Ramos (cell line): ENCODE measurements around the gene VGF.

ENCODE experiments used
- in situ Hi-C: fragments of 300-500 bp; cut with MboI; formaldehyde crosslinking; loops from one replicate; pipeline ENCODE4 v1.14.3; 2022; ENCODE audit warnings: low sequenced_read_pairs; ENCODE audit not compliant: unreplicated experiment

Gene VGF

DNA sequence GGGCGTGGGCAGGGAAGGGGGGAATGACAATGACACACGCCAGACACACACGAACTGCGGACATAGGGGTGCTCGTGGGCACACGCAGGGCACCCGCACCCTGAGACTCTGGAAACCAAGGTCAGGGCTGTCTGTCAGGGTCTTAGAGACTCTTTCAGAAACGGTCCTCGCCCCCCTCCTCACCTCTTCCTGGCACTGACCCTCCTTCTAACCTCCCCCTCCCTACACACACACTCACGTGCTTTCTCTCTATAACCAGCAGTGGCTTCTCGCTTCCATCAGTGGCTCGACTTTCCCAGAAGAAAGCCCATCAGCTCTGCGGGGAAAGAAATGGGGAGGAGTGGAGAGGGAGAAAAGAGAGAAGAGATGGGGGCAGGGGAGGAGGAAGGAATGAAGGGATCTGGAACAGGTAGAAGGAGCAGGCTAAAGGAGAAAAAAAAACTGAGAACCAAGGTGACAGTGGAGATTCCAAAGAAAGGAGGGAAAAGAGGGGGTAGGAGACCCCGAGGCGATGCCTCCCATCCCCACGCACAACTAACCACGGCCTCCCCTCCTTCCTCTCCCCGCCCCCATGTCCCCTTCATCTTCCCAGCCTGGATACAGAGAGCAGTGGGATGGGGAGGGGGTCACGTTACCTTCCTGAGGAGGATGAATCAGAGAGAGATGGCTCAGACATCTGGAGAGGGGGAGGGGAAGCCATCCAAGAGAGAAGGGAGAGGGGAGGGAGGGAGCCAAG is 1.7 kb upstream of the VGF start:
- in situ Hi-C loops = no loop called here

DNA sequence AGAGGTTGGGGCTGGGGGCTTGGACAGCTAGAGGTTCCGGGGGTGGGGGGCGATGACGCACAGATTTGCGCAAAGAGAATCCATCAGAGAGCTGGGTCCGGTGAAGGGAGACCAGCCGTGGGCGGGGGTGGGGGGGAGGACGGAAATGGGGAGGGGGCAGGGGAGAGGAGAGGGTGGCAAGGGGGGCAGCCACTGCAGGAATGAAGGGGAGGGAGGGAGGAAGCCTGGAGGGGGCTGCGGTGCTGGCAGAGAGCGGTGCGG is 1.2 kb upstream of the VGF start:
- in situ Hi-C loops = no loop called here

- in situ Hi-C loops = no loop called here
These were observed 734 bp upstream of the VGF start for GRCh38 chr7:101165958-101166647.

GRCh38 chr7:101164071-101164840 is 1.1 kb downstream of the VGF start:
- in situ Hi-C loops = no loop called here

DNA sequence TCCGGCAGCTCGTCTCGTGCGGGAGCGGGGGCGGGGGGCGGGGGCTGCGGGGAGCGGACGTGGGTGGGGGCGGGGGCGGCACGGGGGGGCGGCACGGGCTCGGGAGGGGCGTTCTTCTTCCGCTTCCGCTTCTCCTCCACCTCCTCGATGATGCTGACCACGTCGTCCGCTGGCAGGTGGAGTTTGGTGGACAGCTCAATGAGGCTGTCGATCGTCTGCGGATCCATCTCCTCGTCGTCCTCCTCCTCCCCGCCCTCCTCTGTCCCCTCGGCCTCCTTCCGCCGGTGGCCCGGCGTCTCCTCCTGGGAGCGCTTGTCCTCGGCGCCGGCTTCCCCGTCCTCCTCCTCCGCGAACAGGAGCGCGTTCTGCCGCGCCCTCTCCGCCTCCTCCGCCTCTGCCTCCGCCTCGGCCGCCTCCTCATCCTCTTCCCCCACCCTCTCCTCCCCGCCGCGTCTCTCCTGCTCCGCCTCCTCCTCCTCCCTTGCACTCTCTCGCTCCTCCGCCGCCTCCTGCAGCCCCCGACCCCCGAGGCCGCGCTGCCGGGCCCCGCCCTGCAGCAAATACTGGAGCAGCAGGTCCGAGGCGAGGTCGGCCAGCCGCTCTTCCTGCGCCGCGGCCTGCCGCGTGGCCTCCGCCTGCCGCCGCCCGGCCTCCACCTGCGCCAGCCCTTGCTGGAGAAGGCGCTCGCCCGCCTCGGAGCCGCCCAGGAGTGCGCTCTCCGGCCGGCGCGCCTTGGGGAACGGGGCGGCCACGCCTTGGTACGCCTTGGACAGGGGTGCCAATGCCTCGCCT is 1.9 kb downstream of the VGF start:
- in situ Hi-C loops = no loop called here

GRCh38 chr7:101162551-101163278 is 2.7 kb downstream of the VGF start:
- in situ Hi-C loops = no loop called here

DNA sequence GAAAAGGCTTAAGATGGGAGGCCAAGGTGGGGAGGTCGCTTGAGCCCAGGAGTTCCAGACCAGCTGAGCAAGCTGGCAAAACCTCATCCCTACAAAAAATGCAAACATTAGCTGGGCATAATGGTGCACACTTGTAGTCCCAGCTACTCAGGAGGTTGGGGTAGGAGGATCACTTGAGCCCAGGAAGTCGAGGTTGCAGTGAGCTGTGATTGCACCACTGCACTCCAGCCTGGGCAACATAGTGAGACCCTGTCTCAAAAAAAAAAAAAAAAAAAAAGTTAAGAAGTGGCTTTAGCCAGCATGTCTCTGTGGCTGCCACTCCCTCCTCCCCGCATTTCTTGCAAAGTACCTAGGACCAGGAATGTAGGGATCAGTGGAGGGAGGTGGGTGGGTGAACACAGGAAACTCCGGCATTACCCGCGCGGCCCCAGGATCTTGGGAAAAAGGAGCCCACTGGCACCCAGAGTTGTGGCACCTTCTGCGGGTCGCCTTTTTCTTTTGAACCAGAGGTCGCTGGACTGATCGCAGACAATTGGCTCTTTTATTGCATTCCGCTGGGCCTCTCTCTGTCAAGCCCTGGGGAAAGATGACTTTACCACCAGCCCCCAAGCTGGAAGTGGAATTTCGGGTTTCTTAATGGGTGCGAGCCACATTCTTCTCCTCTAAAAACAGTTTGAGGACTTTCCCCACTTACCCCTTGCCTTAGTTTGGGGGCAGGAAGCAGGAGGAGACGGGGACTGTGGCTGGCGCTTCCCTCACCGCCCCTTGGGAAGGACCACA is 3.5 kb downstream of the VGF start:
- in situ Hi-C loops = no loop called here

DNA sequence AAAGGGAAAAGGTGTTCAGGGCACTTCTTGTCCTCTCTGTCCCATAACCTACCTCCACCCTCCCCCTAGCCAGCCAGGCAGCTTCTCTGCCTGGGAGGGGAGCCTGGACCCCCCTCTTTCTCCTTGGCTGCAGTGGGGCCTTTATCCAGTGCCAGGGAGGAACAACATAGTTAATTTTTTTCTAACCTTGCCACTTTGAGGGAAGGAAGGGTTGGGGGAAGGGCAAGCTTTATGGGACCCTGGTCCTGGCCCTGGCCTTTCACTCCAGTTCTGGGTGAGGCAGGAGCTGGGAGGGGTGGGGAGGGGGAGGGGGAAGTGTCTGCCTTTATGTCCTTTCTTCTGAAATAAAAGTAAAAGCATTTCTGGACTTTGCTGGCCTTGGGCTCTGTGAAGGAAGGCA is 4.5 kb downstream of the VGF start:
- in situ Hi-C loops = no loop called here

- in situ Hi-C loops = no loop called here
These were observed 5.4 kb downstream of the VGF start for GRCh38 chr7:101159696-101160674.

- in situ Hi-C loops = no loop called here
These were observed 8.3 kb downstream of the VGF start for GRCh38 chr7:101156866-101157589.

- in situ Hi-C loops = no loop called here
These were observed 9.1 kb downstream of the VGF start for GRCh38 chr7:101156277-101156676.

DNA sequence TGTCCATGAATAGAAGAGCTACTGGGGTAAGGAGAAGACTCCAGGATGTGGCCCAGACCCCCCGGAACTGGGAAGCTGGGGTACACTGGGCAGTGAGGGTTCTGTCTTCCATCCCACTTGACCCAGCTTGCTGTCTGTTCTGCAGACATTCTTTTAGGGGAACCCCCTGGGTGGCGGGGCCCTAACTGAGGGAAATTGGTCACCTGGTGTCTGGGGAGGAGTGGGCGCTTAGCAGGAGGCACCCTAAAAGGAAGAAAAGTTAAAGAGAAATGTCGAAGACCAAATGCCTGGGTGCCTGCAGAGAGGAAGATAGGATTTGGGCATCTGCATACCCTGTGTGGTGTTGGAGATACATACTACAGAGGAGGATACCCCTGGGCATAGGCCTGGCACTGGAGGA is 10.1 kb downstream of the VGF start:
- in situ Hi-C loops = no loop called here

GRCh38 chr7:101154693-101155102 is 10.7 kb downstream of the VGF start:
- in situ Hi-C loops = no loop called here

DNA sequence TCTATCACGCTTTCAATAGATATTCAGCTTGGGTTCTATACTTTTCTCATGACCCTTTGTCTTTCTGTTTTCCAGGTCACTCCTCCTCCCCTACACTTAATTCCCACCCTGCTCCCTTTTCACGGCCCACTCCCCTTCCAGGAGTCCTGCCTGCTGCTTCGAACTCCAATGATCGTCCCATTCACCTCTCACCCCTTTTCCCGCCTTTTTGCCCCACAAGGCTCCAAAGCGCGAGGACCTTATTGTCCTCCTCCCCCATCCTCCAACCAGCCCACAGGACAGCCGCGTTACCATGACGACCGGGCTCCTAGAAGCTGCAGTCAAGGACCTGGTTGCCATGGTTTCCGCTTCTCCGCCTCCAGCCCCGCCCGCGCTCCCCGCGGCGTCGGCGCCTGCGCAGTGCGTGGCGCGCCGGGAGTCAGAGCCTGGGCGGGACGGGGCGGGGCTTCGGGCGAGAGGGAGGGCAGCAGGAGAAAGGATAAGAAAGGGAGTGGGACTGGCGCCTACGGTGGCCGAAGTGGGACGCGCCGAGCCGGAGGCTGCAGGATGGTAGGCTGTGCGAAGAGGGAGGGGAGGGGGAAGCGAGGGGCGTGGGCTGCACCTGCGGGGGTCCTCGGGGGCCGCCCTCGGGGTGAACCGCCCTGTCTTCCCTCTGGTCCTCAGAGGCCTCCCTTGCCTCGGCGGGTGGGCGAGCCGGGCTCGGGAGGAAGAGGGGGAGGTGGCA is 11.2 kb downstream of the VGF start, which contains the start of gene AP1S1:
TSS of gene AP1S1 (plus strand) at position 508 of the 724 bp plus-strand sequence. CDS start at position 547, 39 bp downstream.
- in situ Hi-C loops = no loop called here

DNA sequence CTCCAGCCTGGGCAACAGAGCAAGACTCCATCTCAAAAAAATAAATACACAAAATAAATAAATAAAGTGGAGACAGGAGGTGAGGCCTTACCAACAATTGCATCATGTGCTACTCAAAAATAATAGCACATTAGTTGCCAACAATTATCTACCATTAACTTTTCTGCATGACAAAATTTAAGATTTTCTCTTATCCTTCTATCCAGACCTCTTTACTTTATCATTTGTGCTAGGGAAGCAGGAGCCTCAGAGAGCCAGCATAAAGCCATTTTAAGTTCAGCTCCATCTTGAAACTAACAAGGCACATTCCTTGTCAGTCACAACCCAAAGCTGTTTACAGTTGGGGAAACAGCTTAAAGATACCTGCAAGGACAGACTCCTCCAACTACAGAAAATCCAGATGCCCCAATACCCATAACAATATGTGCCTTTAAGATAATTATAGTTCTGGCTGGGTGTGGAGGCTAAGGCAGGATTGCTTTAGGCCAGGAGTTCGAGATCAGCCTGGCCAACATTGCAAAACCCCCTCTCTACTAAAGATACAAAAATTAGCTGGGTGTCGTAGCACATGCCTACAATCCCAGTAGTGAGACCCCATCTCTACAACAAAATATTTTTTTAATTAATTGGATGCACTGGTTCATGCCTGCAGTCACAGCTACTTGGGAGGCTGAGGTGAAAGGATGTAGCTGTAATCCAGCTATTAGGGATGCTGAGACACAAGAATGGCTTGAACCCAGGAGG is 13.3 kb downstream of the VGF start:
- in situ Hi-C loops = no loop called here
